Raji (cell line): ENCODE data around the gene CHRM1.

ENCODE experiments used
- POLR2A ChIP-seq: IDR thresholded peaks from 2 replicates; pipeline ENCODE4 v1.6.1; 2011; ENCODE audit warnings: low read depth, low read length, control low read depth; ENCODE audit not compliant: insufficient read depth

The CHRM1 gene

GRCh38 chr11:62930666-62931065 is 9.5 kb upstream of the CHRM1 start:
- no peak for TF ChIP-seq POLR2A

DNA sequence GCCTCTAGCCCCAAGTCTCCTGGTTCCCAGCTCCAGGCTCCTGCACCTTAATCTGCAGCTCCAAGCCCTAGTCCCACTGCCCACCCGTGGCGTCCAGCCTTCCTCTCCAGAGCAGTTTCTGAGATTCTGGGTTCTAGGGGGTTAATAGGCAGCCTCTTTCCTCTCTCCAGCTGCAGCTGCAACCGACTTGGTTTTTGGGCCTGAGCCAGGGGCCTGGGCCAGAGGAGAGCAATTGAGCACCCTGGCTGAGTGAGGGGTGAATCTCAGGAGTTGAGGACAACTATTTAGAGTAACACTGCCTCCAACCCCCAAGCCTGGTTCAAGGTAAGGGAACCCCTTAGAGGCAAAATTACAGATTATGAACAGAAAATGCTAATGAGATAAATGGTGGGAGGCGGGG is 9.0 kb upstream of the CHRM1 start:
- no peak for TF ChIP-seq POLR2A

DNA sequence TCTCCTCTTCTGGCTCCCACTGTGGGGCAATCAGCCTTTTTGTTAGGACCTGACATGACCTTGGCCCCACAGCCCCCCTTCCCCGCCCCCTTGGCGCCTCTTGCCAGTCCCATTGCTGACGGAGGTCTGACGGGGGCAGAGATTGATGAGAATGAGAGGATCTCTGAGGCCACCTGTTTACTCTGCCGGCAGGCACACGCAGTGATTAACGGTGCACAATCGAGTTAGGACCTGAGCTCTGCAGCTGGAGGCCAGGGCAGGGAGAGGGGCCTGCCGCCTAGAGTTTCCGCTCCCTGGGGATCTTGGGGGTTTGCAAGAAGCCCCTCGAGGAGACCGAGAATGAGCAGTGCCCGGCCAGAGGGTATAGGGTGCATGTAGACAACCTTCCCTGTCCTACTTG is 6.8 kb upstream of the CHRM1 start:
- no peak for TF ChIP-seq POLR2A

- no peak for TF ChIP-seq POLR2A
Observed at GRCh38 chr11:62926680-62927455, 5.7 kb upstream of the CHRM1 start.

DNA sequence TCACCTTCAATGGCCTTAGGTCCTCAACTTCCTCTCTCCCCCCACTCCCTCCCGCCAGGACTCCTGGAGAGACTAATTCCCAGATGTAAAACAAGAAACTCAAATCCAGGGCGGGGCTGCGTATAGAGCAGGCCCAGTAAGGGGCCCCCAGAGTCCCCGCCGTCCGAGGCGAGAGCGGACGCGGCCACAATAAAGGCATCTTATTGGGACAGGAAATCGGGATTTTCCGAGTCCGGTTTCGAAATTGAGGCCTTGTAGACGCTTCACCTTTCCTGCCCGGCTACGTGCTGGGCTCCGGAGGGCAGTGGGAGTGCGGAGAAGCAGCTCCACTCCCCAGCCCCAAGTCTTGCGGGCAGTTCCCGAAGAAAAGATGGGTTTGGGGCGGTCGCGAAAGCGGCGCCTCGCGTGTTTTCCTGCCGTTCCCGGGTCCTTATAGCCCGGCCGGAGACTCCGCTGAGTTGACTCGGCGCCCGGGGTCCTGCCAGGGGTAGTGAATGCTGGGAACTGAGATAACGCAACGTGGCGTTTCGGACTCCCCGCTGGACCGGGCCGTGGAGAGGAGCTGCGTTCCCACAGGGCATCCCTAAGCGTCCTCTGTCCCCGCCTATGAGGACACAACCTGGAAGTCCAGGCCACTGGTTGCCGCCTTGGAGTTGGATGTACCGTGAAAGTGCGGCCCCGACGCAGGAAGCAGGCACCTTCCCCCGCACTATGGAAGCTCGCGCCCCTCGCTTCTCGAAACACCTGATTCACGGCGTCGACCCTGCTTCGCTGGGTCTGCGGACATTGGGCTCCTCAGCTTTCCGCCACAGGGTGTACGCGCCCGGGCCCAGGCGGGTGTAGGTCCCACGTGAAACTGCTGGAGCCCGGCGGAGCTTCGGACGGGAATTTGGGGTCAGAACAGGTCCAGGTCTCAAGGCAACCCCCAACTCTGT is 4.8 kb upstream of the CHRM1 start:
- no peak for TF ChIP-seq POLR2A

GRCh38 chr11:62925308-62925707 is 4.1 kb upstream of the CHRM1 start:
- TF ChIP-seq POLR2A: no peak

DNA sequence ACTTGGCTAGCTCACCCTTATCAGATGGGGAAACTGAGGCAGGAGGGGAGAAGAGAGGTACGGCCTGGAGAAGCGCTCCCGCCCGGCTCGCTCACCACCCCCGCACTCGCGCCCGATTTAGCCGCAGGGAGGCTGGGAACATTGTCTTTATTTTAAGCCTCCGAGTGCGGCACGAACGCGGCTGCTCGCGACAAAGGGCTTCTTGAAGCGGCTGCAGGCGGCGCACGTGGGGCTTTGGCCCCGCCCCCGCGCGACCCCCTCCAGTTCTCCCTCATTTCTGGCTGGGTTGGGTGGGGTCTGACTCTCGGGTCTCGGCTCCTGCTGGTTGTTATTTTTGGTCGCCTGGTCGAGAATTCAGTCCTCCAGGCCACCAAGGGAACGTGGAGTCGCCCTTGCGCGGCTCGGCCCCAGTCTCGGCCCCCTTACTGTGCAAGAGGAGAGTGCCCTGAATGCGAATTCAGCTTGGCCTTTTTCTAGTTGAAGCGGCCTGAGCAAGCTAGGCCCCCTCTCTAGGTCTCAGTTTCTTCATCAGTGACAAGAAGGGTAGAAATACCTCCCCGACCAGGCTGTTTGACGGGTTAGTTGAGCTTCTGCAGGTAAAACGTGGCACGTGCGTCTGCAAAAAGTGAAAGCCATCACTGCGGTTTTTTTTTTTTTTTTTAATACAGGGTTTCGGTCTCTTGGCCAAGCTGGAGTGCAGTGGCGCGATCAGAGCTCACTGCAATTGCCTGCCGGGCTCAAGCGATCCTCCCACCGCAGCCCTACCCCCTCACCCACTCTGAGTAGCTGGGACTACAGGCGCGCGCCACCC is 2.6 kb upstream of the CHRM1 start:
- no peak for TF ChIP-seq POLR2A

DNA sequence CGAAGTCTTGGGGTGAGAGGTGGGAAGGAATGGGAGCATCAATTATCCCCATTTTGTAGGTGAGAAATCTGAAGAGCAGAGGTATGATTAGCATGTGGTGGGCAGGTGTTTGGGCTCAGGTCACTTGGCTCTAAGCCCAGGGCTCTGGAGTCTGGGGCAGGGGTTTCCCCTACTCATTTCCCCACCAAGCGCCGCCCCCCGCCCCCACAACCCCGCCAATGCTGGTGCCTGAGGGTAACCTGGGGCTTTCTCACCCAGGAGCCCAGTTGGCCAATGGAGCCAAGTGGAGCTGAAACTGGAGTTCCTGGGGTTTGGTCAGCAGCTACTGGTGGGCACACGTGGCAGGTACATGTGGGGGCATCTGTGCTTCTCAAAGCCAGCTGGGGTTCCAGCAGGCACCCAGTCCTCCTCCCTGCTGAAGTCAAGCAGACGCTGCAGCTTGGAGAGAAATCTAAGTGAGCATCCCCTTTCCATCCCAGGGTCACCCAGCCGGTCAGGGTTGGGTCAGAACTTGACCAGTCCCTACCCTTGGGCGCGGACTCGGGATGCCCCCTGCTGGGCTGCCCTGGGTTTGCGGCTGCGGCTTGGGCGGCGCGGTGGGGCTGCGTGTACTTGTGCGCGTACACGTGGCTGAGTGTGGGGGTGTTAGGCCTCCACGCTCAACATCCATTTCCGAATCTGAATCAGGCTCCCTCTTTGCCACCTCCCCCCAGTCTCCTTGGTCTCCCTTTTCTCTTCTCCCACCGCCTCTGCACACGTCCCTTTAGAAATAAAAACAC is 1.7 kb upstream of the CHRM1 start:
- TF ChIP-seq POLR2A: no peak

- TF ChIP-seq POLR2A: no peak
Observed at GRCh38 chr11:62922189-62922589, 1.0 kb upstream of the CHRM1 start.

- TF ChIP-seq POLR2A: no peak
Observed at GRCh38 chr11:62921573-62922188, 518 bp upstream of the CHRM1 start.

- no peak for TF ChIP-seq POLR2A
Observed at GRCh38 chr11:62919898-62920640, 1.1 kb downstream of the CHRM1 start.

DNA sequence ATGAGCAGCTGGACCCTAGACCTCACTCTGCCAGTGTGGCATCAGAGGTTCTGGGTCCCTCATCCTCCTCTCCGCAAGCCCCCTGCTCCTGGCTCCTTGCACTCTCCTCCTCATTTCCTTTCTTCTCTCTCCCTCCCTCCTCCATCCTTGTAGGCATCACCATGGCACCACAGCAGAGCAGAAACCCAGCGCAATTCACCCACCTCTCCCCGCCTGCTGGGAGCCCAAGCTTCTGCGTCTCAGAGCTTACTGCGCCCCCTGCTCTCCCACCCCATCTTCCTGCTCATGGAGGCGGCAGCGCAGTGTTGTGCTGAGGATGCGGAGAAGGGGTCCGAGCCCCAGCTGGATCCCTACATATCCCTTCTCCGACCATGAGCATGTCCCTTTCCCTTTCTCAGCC is 1.7 kb downstream of the CHRM1 start:
- TF ChIP-seq POLR2A: no peak

GRCh38 chr11:62918531-62918930 is 2.6 kb downstream of the CHRM1 start:
- TF ChIP-seq POLR2A: no peak
